ENCODE data around the gene XCL1.
"Not testable (repeated sequence)": the region's sequence is repeated elsewhere in the genome, so short reads cannot be mapped to it uniquely, and the experiment has no call there.

XCL1 gene

GRCh38 chr1:168576245-168576688 lies at the start of gene XCL1:
TSS of gene XCL1 (plus strand) at chr1:168576605. CDS start at chr1:168576638, 33 bp downstream.
- DNase-seq (ENCODE audit: low spot score in 2 of 2); H3K27me3 Mint-ChIP-seq; H3K27ac Mint-ChIP-seq (ENCODE audit: low read depth); H3K36me3 Mint-ChIP-seq (ENCODE audit: insufficient read depth); H3K9me3 Mint-ChIP-seq: not testable (repeated sequence)
- ATAC-seq (replicated peaks; ENCODE audit: extremely low read depth, poor library complexity, severe bottlenecking) = peak; percentile 87
- peaks cover 51% of the 10 kb centered on the region for H3K4me1 Mint-ChIP-seq
- peak within 1 kb of the TSS; percentile 70 for H3K4me3 Mint-ChIP-seq

DNA sequence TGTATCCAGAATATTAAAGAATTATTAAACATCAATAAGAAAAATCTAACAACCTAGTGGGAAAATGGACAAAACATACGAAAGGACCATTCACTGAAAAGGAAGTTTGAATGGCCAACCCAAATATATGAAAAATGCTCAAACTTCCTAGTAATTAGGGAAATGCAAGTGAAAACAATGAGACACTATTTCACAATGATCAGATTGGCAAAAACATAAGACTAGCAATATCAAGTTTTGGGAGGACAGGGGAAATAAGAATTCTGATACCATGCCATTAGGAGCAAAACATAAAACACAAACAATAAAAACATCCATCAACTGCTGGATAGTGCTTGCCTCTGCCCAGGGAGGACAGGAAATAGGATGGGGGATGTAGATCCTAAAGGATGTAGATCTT lies 46.9 kb upstream of the XCL1 start:
- peaks cover 43% of the 10 kb centered on the region for H3K4me1 Mint-ChIP-seq
- H3K9me3 Mint-ChIP-seq = no peaks in the 10 kb centered on the region
- DNase-seq (ENCODE audit: low spot score in 2 of 2) (no peak), ATAC-seq (replicated peaks; ENCODE audit: extremely low read depth, poor library complexity, severe bottlenecking) (no peak)
- no peak overlapping the region for H3K4me3 Mint-ChIP-seq
- no peak overlapping the region for H3K27ac Mint-ChIP-seq (ENCODE audit: low read depth)
- H3K36me3 Mint-ChIP-seq (ENCODE audit: insufficient read depth) = no peaks in the 10 kb centered on the region
- no peaks in the 10 kb centered on the region for H3K27me3 Mint-ChIP-seq

DNA sequence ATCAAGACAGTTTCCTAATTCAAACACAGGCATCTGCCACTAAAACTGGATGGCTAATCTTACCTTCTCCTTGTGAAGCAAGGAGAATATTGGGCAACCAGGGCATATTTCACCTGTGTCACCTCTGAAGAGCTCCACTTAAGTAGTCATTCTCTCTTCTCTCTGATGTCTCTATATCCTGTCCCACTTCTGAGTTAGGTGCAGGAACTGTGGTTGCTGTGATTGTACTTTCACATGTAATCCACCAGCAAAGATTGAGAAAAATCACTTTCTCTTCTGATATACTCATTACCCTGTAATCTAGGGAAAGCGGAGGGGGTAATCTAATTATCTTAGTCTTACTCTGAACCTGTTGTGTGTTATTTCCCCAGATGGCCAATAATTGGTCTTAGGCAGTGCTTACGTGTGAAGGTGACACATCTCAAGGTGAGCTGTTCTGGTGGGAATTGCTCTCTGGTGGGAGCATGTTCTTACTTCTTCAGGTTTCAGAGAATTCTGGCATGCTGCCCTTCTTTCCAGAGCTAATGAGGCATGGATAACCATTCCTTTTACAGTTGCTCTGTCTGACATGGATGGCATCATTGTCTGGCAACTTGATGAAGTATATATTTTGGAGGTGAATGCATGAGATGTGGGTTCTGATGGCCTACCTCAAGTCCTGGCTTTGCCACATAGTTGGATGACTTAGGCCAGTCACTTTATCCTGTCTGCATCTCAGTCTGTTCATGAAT lies 44.6 kb upstream of the XCL1 start:
- no peak for DNase-seq (ENCODE audit: low spot score in 2 of 2)
- H3K27ac Mint-ChIP-seq (ENCODE audit: low read depth) = no peak overlapping the region
- peak overlapping the region; percentile 17 for H3K4me3 Mint-ChIP-seq
- ATAC-seq (replicated peaks; ENCODE audit: extremely low read depth, poor library complexity, severe bottlenecking) = peak; percentile 66
- H3K36me3 Mint-ChIP-seq (ENCODE audit: insufficient read depth) = no peaks in the 10 kb centered on the region
- no peaks in the 10 kb centered on the region for H3K9me3 Mint-ChIP-seq
- H3K4me1 Mint-ChIP-seq = peaks cover 65% of the 10 kb centered on the region
- H3K27me3 Mint-ChIP-seq = no peaks in the 10 kb centered on the region

- ATAC-seq (replicated peaks; ENCODE audit: extremely low read depth, poor library complexity, severe bottlenecking) = peak; percentile 95
- DNase-seq (ENCODE audit: low spot score in 2 of 2) = peak in 1 of 2 donors; percentile 28
- Mint-ChIP-seq H3K9me3 (no peaks in the 10 kb centered on the region), H3K36me3 (ENCODE audit: insufficient read depth) (peaks cover 4% of the 10 kb centered on the region), H3K4me1 (peaks cover 85% of the 10 kb centered on the region), H3K4me3 (peak overlapping the region; percentile 66), H3K27ac (ENCODE audit: low read depth) (peak overlapping the region; percentile 82), H3K27me3 (no peaks in the 10 kb centered on the region)
These were observed 40.9 kb upstream of the XCL1 start for GRCh38 chr1:168535536-168535935.

DNA sequence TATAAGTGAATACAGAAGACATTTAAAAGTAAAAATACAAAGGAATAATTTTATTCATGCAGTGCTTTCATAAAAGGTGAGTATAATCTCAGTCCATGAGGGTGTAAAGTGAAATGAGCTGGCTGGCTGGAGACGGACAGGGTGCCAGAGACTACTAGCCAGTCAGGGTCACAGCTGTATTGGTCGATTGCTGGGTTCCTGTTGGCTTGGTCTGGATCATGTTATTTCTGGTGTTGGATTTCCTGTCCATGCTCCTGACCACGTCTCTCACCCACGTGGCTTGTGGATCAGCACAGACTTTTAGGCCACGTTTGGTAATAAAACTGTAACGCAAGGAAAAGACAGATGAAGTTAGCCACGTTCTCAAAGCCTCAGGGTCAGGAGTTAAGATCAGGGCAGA lies 35.6 kb upstream of the XCL1 start:
- Mint-ChIP-seq H3K27ac (ENCODE audit: low read depth) (peak overlapping the region; percentile 46), H3K4me1 (peaks cover 57% of the 10 kb centered on the region), H3K4me3 (peak overlapping the region; percentile 34), H3K36me3 (ENCODE audit: insufficient read depth) (peaks cover 12% of the 10 kb centered on the region)
- not testable (repeated sequence) for ATAC-seq (replicated peaks; ENCODE audit: extremely low read depth, poor library complexity, severe bottlenecking); H3K27me3 Mint-ChIP-seq; H3K9me3 Mint-ChIP-seq; DNase-seq (ENCODE audit: low spot score in 2 of 2)

DNA sequence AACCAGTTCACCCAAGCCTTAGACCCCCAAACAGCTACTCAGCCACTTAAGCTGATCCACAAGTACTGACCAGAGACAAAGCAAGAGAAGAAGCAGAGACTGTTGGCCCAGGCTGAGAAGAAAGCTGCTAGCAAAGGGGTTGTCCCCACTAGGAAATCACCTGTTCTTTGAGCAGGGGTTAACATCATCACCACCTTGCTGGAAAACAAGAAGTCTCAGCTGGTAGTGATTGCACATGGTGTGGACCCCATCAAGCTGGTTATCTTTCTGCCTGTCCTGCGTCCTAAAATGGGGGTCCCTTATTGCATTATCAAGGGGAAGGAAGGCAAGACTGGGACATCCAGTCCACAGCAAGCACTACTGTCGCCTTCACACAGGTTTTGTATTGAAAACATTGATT lies 33.4 kb upstream of the XCL1 start:
- not testable (repeated sequence) for ATAC-seq (replicated peaks; ENCODE audit: extremely low read depth, poor library complexity, severe bottlenecking); DNase-seq (ENCODE audit: low spot score in 2 of 2); H3K9me3 Mint-ChIP-seq; H3K27me3 Mint-ChIP-seq
- H3K4me1 Mint-ChIP-seq = peaks cover 37% of the 10 kb centered on the region
- peak overlapping the region; percentile 79 for H3K4me3 Mint-ChIP-seq
- peaks cover 12% of the 10 kb centered on the region for H3K36me3 Mint-ChIP-seq (ENCODE audit: insufficient read depth)
- H3K27ac Mint-ChIP-seq (ENCODE audit: low read depth) = peak overlapping the region; percentile 50

DNA sequence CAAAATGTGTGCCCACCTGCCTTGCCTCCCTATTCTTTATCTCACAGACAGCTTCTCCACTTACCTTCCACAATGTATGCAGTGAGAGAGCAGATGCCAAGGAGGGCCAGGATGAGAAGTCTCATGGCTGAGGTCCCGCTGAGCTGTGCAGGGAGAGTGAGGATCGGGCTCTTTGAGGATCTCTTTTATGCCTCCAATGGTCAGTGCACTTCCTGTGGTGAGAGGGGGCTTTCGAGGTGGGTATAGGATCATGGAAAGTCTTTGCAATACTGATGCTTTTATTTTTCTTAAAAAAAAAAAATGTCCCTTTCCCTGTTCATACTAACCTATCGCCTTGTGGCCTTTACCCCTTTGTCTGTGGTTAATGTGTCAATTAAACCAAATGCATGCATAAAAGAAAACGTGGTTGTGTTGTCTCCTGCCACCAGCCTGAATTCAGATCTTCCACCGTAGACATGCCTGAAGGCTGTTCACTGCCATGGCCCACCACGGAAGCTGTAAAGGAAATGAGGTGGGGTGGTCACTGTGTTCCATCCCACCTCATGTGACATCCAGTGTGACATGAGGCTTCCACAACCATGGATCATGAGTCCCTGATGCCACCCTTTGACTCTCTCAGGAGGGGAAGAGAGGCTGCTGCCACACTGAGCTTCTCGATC lies 32.4 kb upstream of the XCL1 start, which contains the start of gene XCL2:
Gene XCL2, minus strand, starts transcription at position 158 of the 659 bp plus-strand sequence. Its CDS starts 33 bp downstream, at position 125.
- ATAC-seq (replicated peaks; ENCODE audit: extremely low read depth, poor library complexity, severe bottlenecking) = peak; percentile 92
- H3K27ac Mint-ChIP-seq (ENCODE audit: low read depth) = peak within 1 kb of the TSS; percentile 69
- peak within 1 kb of the TSS; percentile 90 for H3K4me3 Mint-ChIP-seq
- peaks cover 12% of the 10 kb centered on the region for H3K36me3 Mint-ChIP-seq (ENCODE audit: insufficient read depth)
- not testable (repeated sequence) for H3K27me3 Mint-ChIP-seq; H3K9me3 Mint-ChIP-seq; DNase-seq (ENCODE audit: low spot score in 2 of 2)
- H3K4me1 Mint-ChIP-seq = peaks cover 27% of the 10 kb centered on the region

GRCh38 chr1:168545678-168546552 lies 30.5 kb upstream of the XCL1 start:
- H3K27me3 Mint-ChIP-seq; DNase-seq (ENCODE audit: low spot score in 2 of 2); H3K36me3 Mint-ChIP-seq (ENCODE audit: insufficient read depth); ATAC-seq (replicated peaks; ENCODE audit: extremely low read depth, poor library complexity, severe bottlenecking); H3K9me3 Mint-ChIP-seq: not testable (repeated sequence)
- H3K4me1 Mint-ChIP-seq = peaks cover 23% of the 10 kb centered on the region
- peak overlapping the region; percentile 32 for H3K27ac Mint-ChIP-seq (ENCODE audit: low read depth)
- peak overlapping the region; percentile 10 for H3K4me3 Mint-ChIP-seq

DNA sequence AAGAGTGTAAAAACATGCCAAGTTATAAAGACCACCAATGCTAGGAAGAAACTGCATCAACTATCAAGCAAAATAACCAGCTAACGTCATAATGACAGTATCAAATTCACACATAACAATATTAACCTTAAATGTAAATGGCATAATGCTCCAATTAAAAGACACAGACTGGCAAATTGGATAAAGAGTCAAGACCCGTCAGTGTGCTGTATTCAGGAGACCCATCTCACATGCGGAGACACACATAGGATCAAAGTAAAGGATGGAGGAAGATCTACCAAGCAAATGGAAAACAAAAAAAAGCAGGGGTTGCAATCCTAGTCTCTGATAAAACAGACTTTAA lies 29.9 kb upstream of the XCL1 start:
- DNase-seq (ENCODE audit: low spot score in 2 of 2); H3K27me3 Mint-ChIP-seq; H3K9me3 Mint-ChIP-seq; H3K36me3 Mint-ChIP-seq (ENCODE audit: insufficient read depth); H3K27ac Mint-ChIP-seq (ENCODE audit: low read depth); H3K4me3 Mint-ChIP-seq; ATAC-seq (replicated peaks; ENCODE audit: extremely low read depth, poor library complexity, severe bottlenecking): not testable (repeated sequence)
- peaks cover 26% of the 10 kb centered on the region for H3K4me1 Mint-ChIP-seq

DNA sequence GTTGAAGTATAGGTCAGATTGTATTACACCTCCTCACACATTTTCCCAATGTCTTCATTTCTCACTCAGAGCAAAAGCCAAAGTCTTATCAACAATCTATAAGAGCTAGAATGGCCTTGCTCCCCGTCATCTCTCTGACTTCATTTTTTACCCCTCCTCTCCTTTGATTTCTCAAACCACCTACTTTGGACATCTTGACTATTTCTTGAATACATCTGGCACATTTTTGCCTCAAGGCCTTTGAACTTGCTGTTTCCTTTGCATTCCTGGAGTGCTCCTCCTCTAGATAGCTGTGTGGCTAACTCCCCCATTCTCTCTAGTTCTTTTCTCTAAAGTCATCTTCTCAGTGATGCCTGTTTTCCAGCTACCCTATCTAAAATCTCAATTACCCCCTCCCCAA lies 25.4 kb upstream of the XCL1 start:
- Mint-ChIP-seq H3K4me1 (peaks cover 44% of the 10 kb centered on the region), H3K4me3 (no peak overlapping the region), H3K9me3 (no peaks in the 10 kb centered on the region), H3K27ac (ENCODE audit: low read depth) (no peak overlapping the region), H3K36me3 (ENCODE audit: insufficient read depth) (no peaks in the 10 kb centered on the region), H3K27me3 (no peaks in the 10 kb centered on the region)
- DNase-seq (ENCODE audit: low spot score in 2 of 2) = no peak
- ATAC-seq (replicated peaks; ENCODE audit: extremely low read depth, poor library complexity, severe bottlenecking) = no peak

DNA sequence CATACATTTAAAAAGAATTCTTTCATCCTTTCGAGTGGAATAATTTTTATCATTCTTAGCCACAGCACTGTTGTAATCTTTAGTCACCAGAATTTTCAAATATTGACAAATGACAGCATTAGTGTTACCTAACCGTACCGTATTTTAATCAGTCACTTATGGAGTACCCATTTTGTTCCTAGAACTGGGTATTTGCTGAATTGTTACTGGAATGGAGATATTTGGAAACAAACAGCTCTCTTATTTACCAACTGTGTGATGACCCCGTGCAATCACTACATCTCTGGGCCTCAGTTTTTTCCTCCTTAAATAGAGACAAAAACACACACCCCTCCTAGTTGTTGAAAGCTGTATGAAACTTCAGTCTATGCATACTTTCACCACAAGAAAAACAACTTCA lies 24.7 kb upstream of the XCL1 start:
- DNase-seq (ENCODE audit: low spot score in 2 of 2) = no peak
- Mint-ChIP-seq H3K36me3 (ENCODE audit: insufficient read depth) (no peaks in the 10 kb centered on the region), H3K4me1 (peaks cover 52% of the 10 kb centered on the region), H3K4me3 (no peak overlapping the region), H3K27me3 (no peaks in the 10 kb centered on the region), H3K9me3 (no peaks in the 10 kb centered on the region), H3K27ac (ENCODE audit: low read depth) (no peak overlapping the region)
- ATAC-seq (replicated peaks; ENCODE audit: extremely low read depth, poor library complexity, severe bottlenecking) = no peak

DNA sequence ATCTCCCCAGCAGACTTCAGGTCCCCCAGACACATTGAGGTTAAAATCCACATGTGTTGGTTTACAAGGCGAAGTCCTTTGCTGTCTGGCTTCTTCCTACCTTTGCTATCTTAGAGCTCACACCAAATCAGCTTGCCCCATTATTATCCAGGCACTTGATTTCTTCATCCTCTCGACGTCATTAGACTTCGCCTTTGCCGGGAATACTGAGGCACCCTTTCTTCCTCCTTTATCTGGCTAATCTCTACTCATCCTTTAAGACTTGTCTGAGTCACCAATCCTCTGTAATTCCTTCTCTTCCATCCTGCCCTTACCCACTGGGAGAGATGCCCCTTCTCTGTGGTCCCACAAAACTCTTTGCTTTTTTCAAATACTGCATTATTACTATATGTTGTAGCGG lies 23.4 kb upstream of the XCL1 start:
- H3K27ac Mint-ChIP-seq (ENCODE audit: low read depth) = no peak overlapping the region
- H3K4me1 Mint-ChIP-seq = peaks cover 63% of the 10 kb centered on the region
- ATAC-seq (replicated peaks; ENCODE audit: extremely low read depth, poor library complexity, severe bottlenecking) = no peak

More for the DNA sequence above, 23.4 kb upstream of the XCL1 start:
- Mint-ChIP-seq H3K27me3 (no peaks in the 10 kb centered on the region), H3K9me3 (no peaks in the 10 kb centered on the region), H3K36me3 (ENCODE audit: insufficient read depth) (peaks cover 3% of the 10 kb centered on the region), H3K4me3 (no peak overlapping the region)
- no peak for DNase-seq (ENCODE audit: low spot score in 2 of 2)
